ENCODE measurements around the gene ESRRG.

Gene ESRRG

GRCh38 chr1:216723274-216723780 is at the start of gene ESRRG:
Gene ESRRG (minus strand): TSS chr1:216723429. CDS start chr1:216723299, 130 bp downstream.
- Histone ChIP-seq H3K36me3 (ENCODE audit: insufficient read depth, low read length) (no peaks in the 10 kb centered on the region), H3K4me1 (ENCODE audit: insufficient read depth, low read length) (no peaks in the 10 kb centered on the region), H3K4me3 (ENCODE audit: low read depth in 1 of 2, low read length in 2 of 2) (peak within 1 kb of the TSS; percentile 58 to 79), H3K9ac (ENCODE audit: low read length) (peak within 1 kb of the TSS; percentile 23), H3K27me3 (ENCODE audit: control insufficient read depth in 1 of 2, insufficient read depth in 2 of 2, low read length in 2 of 2) (no peaks in the 10 kb centered on the region), H3K9me3 (ENCODE audit: low read length) (no peaks in the 10 kb centered on the region), H3K27ac (ENCODE audit: low read depth, low read length) (no peak within 1 kb of the TSS)

- no peaks in the 10 kb centered on the region for H3K9me3 ChIP-seq (ENCODE audit: low read length)
- no peak overlapping the region for H3K4me3 ChIP-seq (ENCODE audit: low read depth in 1 of 2, low read length in 2 of 2)
- H3K27me3 ChIP-seq (ENCODE audit: control insufficient read depth in 1 of 2, insufficient read depth in 2 of 2, low read length in 2 of 2), result no peaks in the 10 kb centered on the region
- H3K36me3 ChIP-seq (ENCODE audit: insufficient read depth, low read length), result no peaks in the 10 kb centered on the region
- no peak overlapping the region for H3K27ac ChIP-seq (ENCODE audit: low read depth, low read length)
- H3K4me1 ChIP-seq (ENCODE audit: insufficient read depth, low read length), result no peaks in the 10 kb centered on the region
- no peak overlapping the region for H3K9ac ChIP-seq (ENCODE audit: low read length)
These were observed 48.7 kb upstream of the ESRRG start for GRCh38 chr1:216771922-216772321.

DNA sequence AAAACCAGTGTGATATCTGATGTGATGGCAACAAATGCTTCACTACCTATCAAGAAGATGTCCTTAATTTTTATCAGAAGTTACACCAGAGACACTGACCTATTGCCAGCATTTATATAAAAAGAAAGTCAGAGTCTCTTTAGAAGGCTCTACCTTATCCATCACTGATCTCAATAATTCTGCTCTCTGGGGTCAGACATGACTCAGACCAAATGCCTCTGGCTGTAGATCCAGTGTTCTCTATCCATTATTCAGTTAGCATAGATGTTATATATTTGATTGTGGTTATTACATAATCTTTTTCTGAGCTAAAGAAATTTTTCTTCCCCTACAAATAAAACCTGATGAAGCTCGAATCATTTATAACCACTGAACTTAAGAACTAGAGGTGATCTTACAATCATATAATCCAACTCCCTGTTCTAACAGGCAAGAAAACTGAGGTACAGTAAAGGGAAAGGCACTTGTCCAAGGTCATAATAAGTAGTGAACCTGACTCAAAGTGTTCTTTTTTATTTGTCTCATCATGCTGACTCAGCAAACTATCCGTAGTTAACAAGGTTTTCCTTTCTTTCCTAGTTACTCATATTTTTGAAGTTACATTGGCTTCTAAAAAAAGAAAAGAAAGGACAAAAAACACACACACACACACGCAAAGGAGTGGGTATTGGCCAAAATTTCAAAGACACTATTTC is 43.6 kb upstream of the ESRRG start:
- H3K27ac ChIP-seq (ENCODE audit: low read depth, low read length), result no peak overlapping the region
- no peak overlapping the region for H3K9ac ChIP-seq (ENCODE audit: low read length)
- no peaks in the 10 kb centered on the region for H3K36me3 ChIP-seq (ENCODE audit: insufficient read depth, low read length)
- H3K27me3 ChIP-seq (ENCODE audit: control insufficient read depth in 1 of 2, insufficient read depth in 2 of 2, low read length in 2 of 2), result no peaks in the 10 kb centered on the region
- H3K4me3 ChIP-seq (ENCODE audit: low read depth in 1 of 2, low read length in 2 of 2), result no peak overlapping the region
- no peaks in the 10 kb centered on the region for H3K9me3 ChIP-seq (ENCODE audit: low read length)
- H3K4me1 ChIP-seq (ENCODE audit: insufficient read depth, low read length), result no peaks in the 10 kb centered on the region

DNA sequence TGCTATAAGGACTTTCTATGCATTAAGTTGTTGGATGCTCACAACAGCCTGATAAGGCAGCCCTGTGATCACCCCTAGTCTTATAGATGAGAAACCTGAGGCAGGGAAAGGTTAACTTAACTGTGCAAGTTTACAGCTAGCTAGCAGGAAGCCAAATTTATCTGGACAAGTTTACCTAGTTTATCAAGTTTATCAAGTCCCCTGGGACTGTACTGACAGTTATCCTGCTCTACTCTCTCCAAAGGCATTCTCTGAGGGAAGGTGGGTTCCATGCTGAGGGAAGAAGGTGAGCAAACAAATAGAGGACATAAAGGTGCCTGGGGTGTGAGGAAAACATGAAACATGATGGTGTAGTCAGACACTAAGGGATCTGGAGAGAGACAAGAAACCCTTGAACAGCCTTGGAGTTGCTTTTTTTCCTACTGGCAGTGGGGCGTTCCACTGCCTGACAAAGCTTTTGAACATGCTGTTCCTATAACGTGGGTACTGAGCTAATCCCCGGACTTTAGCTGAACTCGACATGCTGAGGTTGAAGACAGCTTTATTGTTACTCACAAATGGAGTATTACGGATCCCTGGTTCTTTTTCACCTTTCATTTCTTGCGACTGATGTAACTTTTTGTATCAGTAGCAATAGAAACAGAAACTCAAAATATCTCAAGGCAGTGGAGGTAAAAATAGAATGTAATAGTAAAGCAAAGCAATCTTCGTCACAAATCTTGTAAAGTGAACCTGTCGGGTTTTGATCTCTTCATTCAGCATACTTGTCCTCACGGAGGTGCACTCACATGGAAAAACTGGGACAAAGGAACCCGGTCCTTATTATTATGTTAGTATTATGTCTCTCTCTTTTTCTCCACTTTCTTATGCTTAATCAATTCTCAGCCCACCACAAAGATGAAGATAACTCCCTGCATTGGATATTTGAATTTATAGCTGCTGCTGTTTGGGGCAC is 42.4 kb upstream of the ESRRG start:
- Histone ChIP-seq H3K4me3 (ENCODE audit: low read depth in 1 of 2, low read length in 2 of 2) (no peak overlapping the region), H3K4me1 (ENCODE audit: insufficient read depth, low read length) (no peaks in the 10 kb centered on the region), H3K9me3 (ENCODE audit: low read length) (no peaks in the 10 kb centered on the region), H3K27ac (ENCODE audit: low read depth, low read length) (no peak overlapping the region), H3K36me3 (ENCODE audit: insufficient read depth, low read length) (no peaks in the 10 kb centered on the region), H3K27me3 (ENCODE audit: control insufficient read depth in 1 of 2, insufficient read depth in 2 of 2, low read length in 2 of 2) (no peaks in the 10 kb centered on the region), H3K9ac (ENCODE audit: low read length) (no peak overlapping the region)

DNA sequence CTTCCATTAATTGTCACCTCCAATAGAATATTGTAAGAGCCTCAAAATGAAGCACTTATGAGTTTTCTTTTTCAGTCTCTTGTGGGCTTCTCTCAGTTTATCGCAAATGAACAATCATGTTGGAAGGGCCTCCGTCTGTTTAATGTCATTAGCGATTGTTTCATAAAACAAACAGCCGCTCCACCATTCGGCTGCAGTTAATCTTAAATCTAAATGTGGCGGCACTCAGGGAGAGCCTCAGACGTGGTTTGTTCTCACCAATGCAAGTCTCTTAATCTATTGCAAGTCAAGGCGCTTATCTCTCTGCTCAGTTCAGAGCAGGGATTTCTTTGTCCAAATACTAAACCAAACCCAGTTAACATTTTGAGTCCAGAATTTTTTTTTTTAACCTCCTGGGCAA is 34.9 kb upstream of the ESRRG start:
- Histone ChIP-seq H3K9ac (ENCODE audit: low read length) (no peak overlapping the region), H3K36me3 (ENCODE audit: insufficient read depth, low read length) (no peaks in the 10 kb centered on the region), H3K27me3 (ENCODE audit: control insufficient read depth in 1 of 2, insufficient read depth in 2 of 2, low read length in 2 of 2) (no peaks in the 10 kb centered on the region), H3K9me3 (ENCODE audit: low read length) (no peaks in the 10 kb centered on the region), H3K4me3 (ENCODE audit: low read depth in 1 of 2, low read length in 2 of 2) (no peak overlapping the region), H3K27ac (ENCODE audit: low read depth, low read length) (no peak overlapping the region), H3K4me1 (ENCODE audit: insufficient read depth, low read length) (no peaks in the 10 kb centered on the region)

DNA sequence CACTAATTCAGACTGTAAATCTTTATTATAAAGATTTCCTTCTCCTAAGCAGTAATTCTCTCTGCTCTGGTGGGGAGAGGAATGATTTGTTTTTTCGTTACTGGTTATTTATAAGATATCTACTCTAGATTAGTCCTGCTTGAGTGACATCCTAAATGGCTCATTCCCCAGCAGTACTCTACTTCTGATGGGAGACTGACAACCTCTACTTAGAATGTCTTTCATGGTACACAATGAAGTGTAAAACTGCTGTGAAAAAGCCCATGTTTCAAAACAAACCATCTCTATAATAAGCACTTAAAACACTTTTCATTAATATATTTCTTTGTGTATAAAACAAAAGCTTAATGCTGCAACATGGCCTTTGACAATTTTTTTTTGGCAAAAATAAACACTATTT is 33.9 kb upstream of the ESRRG start:
- H3K27ac ChIP-seq (ENCODE audit: low read depth, low read length), result no peak overlapping the region
- H3K4me3 ChIP-seq (ENCODE audit: low read depth in 1 of 2, low read length in 2 of 2), result no peak overlapping the region
- H3K36me3 ChIP-seq (ENCODE audit: insufficient read depth, low read length), result no peaks in the 10 kb centered on the region
- H3K9me3 ChIP-seq (ENCODE audit: low read length), result no peaks in the 10 kb centered on the region
- no peaks in the 10 kb centered on the region for H3K27me3 ChIP-seq (ENCODE audit: control insufficient read depth in 1 of 2, insufficient read depth in 2 of 2, low read length in 2 of 2)
- H3K9ac ChIP-seq (ENCODE audit: low read length), result no peak overlapping the region
- H3K4me1 ChIP-seq (ENCODE audit: insufficient read depth, low read length), result no peaks in the 10 kb centered on the region

GRCh38 chr1:216750961-216751360 is 27.7 kb upstream of the ESRRG start:
- Histone ChIP-seq H3K36me3 (ENCODE audit: insufficient read depth, low read length) (no peaks in the 10 kb centered on the region), H3K4me3 (ENCODE audit: low read depth in 1 of 2, low read length in 2 of 2) (no peak overlapping the region), H3K4me1 (ENCODE audit: insufficient read depth, low read length) (no peaks in the 10 kb centered on the region), H3K27ac (ENCODE audit: low read depth, low read length) (no peak overlapping the region), H3K9me3 (ENCODE audit: low read length) (no peaks in the 10 kb centered on the region), H3K27me3 (ENCODE audit: control insufficient read depth in 1 of 2, insufficient read depth in 2 of 2, low read length in 2 of 2) (no peaks in the 10 kb centered on the region), H3K9ac (ENCODE audit: low read length) (no peak overlapping the region)

DNA sequence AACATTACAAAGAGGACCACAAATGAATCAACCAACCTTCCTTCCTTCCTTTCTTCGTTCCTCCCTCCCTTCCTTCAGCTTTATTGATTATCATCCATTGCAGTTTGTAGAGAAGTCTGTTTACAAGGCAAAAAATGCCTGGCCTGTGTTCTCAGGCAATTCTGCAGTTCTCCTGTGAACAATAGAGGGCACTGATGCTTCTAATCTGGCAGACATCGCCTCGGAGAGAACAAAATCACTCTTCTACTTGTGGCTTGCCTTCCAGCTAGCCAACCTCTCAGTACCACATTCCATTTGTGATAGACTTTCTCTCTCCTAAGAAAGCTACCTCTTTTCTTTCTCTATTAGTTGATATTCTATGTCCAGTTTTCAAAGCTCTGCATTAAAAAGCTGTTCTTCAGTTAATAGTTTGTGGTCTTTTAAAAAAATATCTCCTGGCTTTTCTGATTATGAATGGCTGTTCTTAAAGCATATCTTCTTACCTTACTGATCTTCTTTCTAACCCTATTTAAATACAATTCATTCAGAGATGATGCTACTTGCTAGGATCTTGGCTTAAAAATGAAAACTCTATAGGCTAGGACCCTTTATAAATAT is 26.9 kb upstream of the ESRRG start:
- H3K9ac ChIP-seq (ENCODE audit: low read length), result no peak overlapping the region
- no peak overlapping the region for H3K27ac ChIP-seq (ENCODE audit: low read depth, low read length)
- H3K9me3 ChIP-seq (ENCODE audit: low read length), result no peaks in the 10 kb centered on the region
- H3K36me3 ChIP-seq (ENCODE audit: insufficient read depth, low read length), result no peaks in the 10 kb centered on the region
- H3K4me3 ChIP-seq (ENCODE audit: low read depth in 1 of 2, low read length in 2 of 2), result no peak overlapping the region
- no peaks in the 10 kb centered on the region for H3K27me3 ChIP-seq (ENCODE audit: control insufficient read depth in 1 of 2, insufficient read depth in 2 of 2, low read length in 2 of 2)
- H3K4me1 ChIP-seq (ENCODE audit: insufficient read depth, low read length), result no peaks in the 10 kb centered on the region

DNA sequence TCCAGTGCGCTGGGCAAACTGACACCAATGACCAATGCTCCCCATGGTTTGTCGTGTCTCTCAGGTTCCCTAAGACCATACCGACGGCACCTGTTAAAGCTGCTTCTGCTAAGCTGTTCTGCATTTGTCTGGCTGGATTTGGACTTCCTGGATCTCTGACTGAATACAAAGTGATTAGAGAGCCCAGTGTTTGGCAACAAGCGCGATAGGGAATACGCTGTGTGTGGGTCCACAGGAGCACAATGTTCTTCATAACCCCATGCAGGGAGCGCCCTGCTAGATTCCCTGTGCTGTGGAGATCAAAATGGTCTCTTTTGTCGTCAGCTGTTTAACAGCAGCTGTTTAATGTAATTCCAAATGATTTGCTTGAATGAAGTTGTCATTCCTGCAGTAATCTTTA is 26.0 kb upstream of the ESRRG start:
- H3K27me3 ChIP-seq (ENCODE audit: control insufficient read depth in 1 of 2, insufficient read depth in 2 of 2, low read length in 2 of 2), result no peaks in the 10 kb centered on the region
- H3K9ac ChIP-seq (ENCODE audit: low read length), result no peak overlapping the region
- no peaks in the 10 kb centered on the region for H3K36me3 ChIP-seq (ENCODE audit: insufficient read depth, low read length)
- H3K4me1 ChIP-seq (ENCODE audit: insufficient read depth, low read length), result no peaks in the 10 kb centered on the region
- H3K9me3 ChIP-seq (ENCODE audit: low read length), result no peaks in the 10 kb centered on the region
- no peak overlapping the region for H3K27ac ChIP-seq (ENCODE audit: low read depth, low read length)
- H3K4me3 ChIP-seq (ENCODE audit: low read depth in 1 of 2, low read length in 2 of 2), result no peak overlapping the region

DNA sequence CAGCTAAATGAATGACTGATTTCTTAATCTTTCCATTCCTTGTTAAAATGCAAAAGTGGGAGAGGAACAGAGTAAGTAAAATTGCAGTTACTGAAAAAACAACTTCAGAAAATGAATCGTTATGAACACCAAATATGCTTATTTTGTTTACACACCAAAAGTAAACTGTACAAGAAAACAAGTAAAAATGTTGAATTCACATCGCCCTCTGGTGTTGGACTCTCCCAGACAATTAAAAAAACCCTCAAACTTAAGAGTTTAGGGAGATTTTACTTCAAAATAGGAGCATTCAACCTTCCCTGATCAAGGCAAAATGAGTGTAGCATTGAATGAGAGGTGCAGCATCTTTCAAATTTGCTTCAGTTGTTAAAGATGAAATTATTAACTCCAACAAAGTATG is 19.4 kb upstream of the ESRRG start:
- Histone ChIP-seq H3K9me3 (ENCODE audit: low read length) (no peaks in the 10 kb centered on the region), H3K27ac (ENCODE audit: low read depth, low read length) (no peak overlapping the region), H3K4me1 (ENCODE audit: insufficient read depth, low read length) (no peaks in the 10 kb centered on the region), H3K4me3 (ENCODE audit: low read depth in 1 of 2, low read length in 2 of 2) (no peak overlapping the region), H3K9ac (ENCODE audit: low read length) (no peak overlapping the region), H3K27me3 (ENCODE audit: control insufficient read depth in 1 of 2, insufficient read depth in 2 of 2, low read length in 2 of 2) (no peaks in the 10 kb centered on the region), H3K36me3 (ENCODE audit: insufficient read depth, low read length) (no peaks in the 10 kb centered on the region)

- H3K36me3 ChIP-seq (ENCODE audit: insufficient read depth, low read length), result no peaks in the 10 kb centered on the region
- no peak overlapping the region for H3K27ac ChIP-seq (ENCODE audit: low read depth, low read length)
- no peak overlapping the region for H3K4me3 ChIP-seq (ENCODE audit: low read depth in 1 of 2, low read length in 2 of 2)
- no peaks in the 10 kb centered on the region for H3K9me3 ChIP-seq (ENCODE audit: low read length)
- H3K9ac ChIP-seq (ENCODE audit: low read length), result no peak overlapping the region
- H3K4me1 ChIP-seq (ENCODE audit: insufficient read depth, low read length), result no peaks in the 10 kb centered on the region
- no peaks in the 10 kb centered on the region for H3K27me3 ChIP-seq (ENCODE audit: control insufficient read depth in 1 of 2, insufficient read depth in 2 of 2, low read length in 2 of 2)
These were observed 17.1 kb upstream of the ESRRG start for GRCh38 chr1:216740331-216740730.

Measured in muscle layer of colon (tissue), 2 donors.